Activated naive CD4-positive, alpha-beta T cell treated with anti-CD3 and anti-CD28 coated beads, Interleukin-2, amount 10 ng/mL, durations not matched to agents 7 days and 5 days (primary cell): ENCODE data around the gene ARHGDIB.

Experiments
- CTCF ChIA-PET: fragments of 350-600 bp; sonication (Branson Sonifier 250); formaldehyde crosslinking; loops from one replicate; lab custom pipeline; 2021; ENCODE audit warnings: antibody characterized with exemption; lab: Charles Lee
- DNase-seq: peaks from one replicate; pipeline ENCODE4 v3.0.0-alpha.2; 2020
- H3K27ac Mint-ChIP-seq: one replicate; pipeline ENCODE4 v1.8.0; 2021; ENCODE audit warnings: mild to moderate bottlenecking, moderate library complexity, mixed read lengths
- H3K27me3 Mint-ChIP-seq: one replicate; pipeline ENCODE4 v1.8.0; 2021; ENCODE audit warnings: mild to moderate bottlenecking, mixed read lengths
- H3K36me3 Mint-ChIP-seq: one replicate; pipeline ENCODE4 v1.8.0; 2021; ENCODE audit warnings: mixed read lengths
- H3K4me1 Mint-ChIP-seq: one replicate; pipeline ENCODE4 v1.8.0; 2021; ENCODE audit warnings: mixed read lengths
- H3K4me3 Mint-ChIP-seq: one replicate; pipeline ENCODE4 v1.8.0; 2021; ENCODE audit warnings: mild to moderate bottlenecking, moderate library complexity, mixed read lengths
- H3K9me3 Mint-ChIP-seq: one replicate; pipeline ENCODE4 v1.8.0; 2021; ENCODE audit warnings: mixed read lengths

The ARHGDIB gene

GRCh38 chr12:14958361-14959125 lies 2.9 kb downstream of the ARHGDIB start:
- no peak for DNase-seq
- peak overlapping the region; percentile 99 for H3K27ac Mint-ChIP-seq
- peaks cover 51% of the 10 kb centered on the region for H3K4me1 Mint-ChIP-seq
- H3K9me3 Mint-ChIP-seq = no peaks in the 10 kb centered on the region
- H3K36me3 Mint-ChIP-seq = peaks cover 65% of the 10 kb centered on the region
- CTCF ChIA-PET = interaction anchor here (1.5 kb wide), 1 partner anchor 8 kb away, joined by 3 read pairs; no protein-coding TSS in a partner anchor
- peak overlapping the region; percentile 95 for H3K4me3 Mint-ChIP-seq
- H3K27me3 Mint-ChIP-seq = no peaks in the 10 kb centered on the region

GRCh38 chr12:14957551-14958168 lies 3.7 kb downstream of the ARHGDIB start:
- Mint-ChIP-seq H3K9me3 (no peaks in the 10 kb centered on the region), H3K27ac (peak overlapping the region; percentile 99), H3K36me3 (peaks cover 69% of the 10 kb centered on the region), H3K4me3 (peak overlapping the region; percentile 95), H3K4me1 (peaks cover 53% of the 10 kb centered on the region), H3K27me3 (no peaks in the 10 kb centered on the region)
- CTCF ChIA-PET = no interaction called here
- DNase-seq = no peak

- Mint-ChIP-seq H3K9me3 (no peaks in the 10 kb centered on the region), H3K27me3 (no peaks in the 10 kb centered on the region), H3K4me1 (peaks cover 60% of the 10 kb centered on the region), H3K4me3 (peak overlapping the region; percentile 95), H3K27ac (peak overlapping the region; percentile 86), H3K36me3 (peaks cover 75% of the 10 kb centered on the region)
- CTCF ChIA-PET = no interaction called here
- DNase-seq = no peak
These were observed 4.5 kb downstream of the ARHGDIB start for GRCh38 chr12:14956905-14957304.

GRCh38 chr12:14956024-14956891 lies 5.1 kb downstream of the ARHGDIB start:
- Mint-ChIP-seq H3K4me3 (peak overlapping the region; percentile 95), H3K27ac (peak overlapping the region; percentile 86), H3K9me3 (no peaks in the 10 kb centered on the region), H3K27me3 (no peaks in the 10 kb centered on the region), H3K4me1 (peaks cover 66% of the 10 kb centered on the region), H3K36me3 (peaks cover 79% of the 10 kb centered on the region)
- peak; percentile 36 for DNase-seq
- CTCF ChIA-PET = no interaction called here

- CTCF ChIA-PET = interaction anchor here (0.7 to 1.0 kb wide), 3 partner anchors 17 to 183 kb away, joined by 3 to 4 read pairs (median 3); a partner anchor contains a TSS
- Mint-ChIP-seq H3K9me3 (no peaks in the 10 kb centered on the region), H3K27me3 (no peaks in the 10 kb centered on the region), H3K36me3 (peaks cover 79% of the 10 kb centered on the region), H3K4me1 (peaks cover 86% of the 10 kb centered on the region), H3K4me3 (peak overlapping the region; percentile 75), H3K27ac (peak overlapping the region; percentile 96)
- peak; percentile 36 for DNase-seq
These were observed 7.1 kb downstream of the ARHGDIB start for GRCh38 chr12:14954269-14954668.

GRCh38 chr12:14953752-14954151 lies 7.6 kb downstream of the ARHGDIB start:
- H3K27ac Mint-ChIP-seq = peak overlapping the region; percentile 96
- CTCF ChIA-PET = interaction anchor here (0.7 to 1.0 kb wide), 3 partner anchors 17 to 183 kb away, joined by 3 to 4 read pairs (median 3); a partner anchor contains a TSS
- H3K36me3 Mint-ChIP-seq = peaks cover 79% of the 10 kb centered on the region
- peak overlapping the region; percentile 75 for H3K4me3 Mint-ChIP-seq
- H3K9me3 Mint-ChIP-seq = no peaks in the 10 kb centered on the region
- H3K27me3 Mint-ChIP-seq = no peaks in the 10 kb centered on the region
- DNase-seq = no peak
- H3K4me1 Mint-ChIP-seq = peaks cover 90% of the 10 kb centered on the region

GRCh38 chr12:14952299-14952921 lies 9.0 kb downstream of the ARHGDIB start:
- peak overlapping the region; percentile 75 for H3K4me3 Mint-ChIP-seq
- H3K27ac Mint-ChIP-seq = peak overlapping the region; percentile 96
- no peaks in the 10 kb centered on the region for H3K9me3 Mint-ChIP-seq
- peak; percentile 52 for DNase-seq
- H3K4me1 Mint-ChIP-seq = peaks cover 95% of the 10 kb centered on the region
- H3K27me3 Mint-ChIP-seq = no peaks in the 10 kb centered on the region
- H3K36me3 Mint-ChIP-seq = peaks cover 79% of the 10 kb centered on the region
- CTCF ChIA-PET = no interaction called here

GRCh38 chr12:14951851-14952250 lies 9.6 kb downstream of the ARHGDIB start:
- DNase-seq = no peak
- CTCF ChIA-PET = no interaction called here
- peaks cover 80% of the 10 kb centered on the region for H3K36me3 Mint-ChIP-seq
- no peaks in the 10 kb centered on the region for H3K9me3 Mint-ChIP-seq
- peak overlapping the region; percentile 96 for H3K27ac Mint-ChIP-seq
- peaks cover 96% of the 10 kb centered on the region for H3K4me1 Mint-ChIP-seq
- H3K27me3 Mint-ChIP-seq = no peaks in the 10 kb centered on the region
- H3K4me3 Mint-ChIP-seq = peak overlapping the region; percentile 75

- Mint-ChIP-seq H3K27ac (peak overlapping the region; percentile 96), H3K27me3 (no peaks in the 10 kb centered on the region), H3K9me3 (no peaks in the 10 kb centered on the region), H3K36me3 (peaks cover 82% of the 10 kb centered on the region), H3K4me1 (peaks cover 96% of the 10 kb centered on the region), H3K4me3 (peak overlapping the region; percentile 75)
- CTCF ChIA-PET = interaction anchor here (0.7 to 1.4 kb wide), 2 partner anchors 8 to 11 kb away, joined by 3 to 5 read pairs; partner anchors contain the start of gene ARHGDIB
- DNase-seq = no peak
These were observed 10.2 kb downstream of the ARHGDIB start for GRCh38 chr12:14950982-14951746.

GRCh38 chr12:14950421-14950820 lies 11.0 kb downstream of the ARHGDIB start:
- CTCF ChIA-PET = interaction anchor here (0.7 to 1.4 kb wide), 2 partner anchors 9 to 11 kb away, joined by 3 to 5 read pairs; partner anchors contain the start of gene ARHGDIB
- Mint-ChIP-seq H3K27ac (peak overlapping the region; percentile 90), H3K36me3 (peaks cover 86% of the 10 kb centered on the region), H3K4me1 (peaks cover 96% of the 10 kb centered on the region), H3K27me3 (no peaks in the 10 kb centered on the region), H3K4me3 (peak overlapping the region; percentile 77), H3K9me3 (no peaks in the 10 kb centered on the region)
- no peak for DNase-seq

GRCh38 chr12:14949631-14950030 lies 11.8 kb downstream of the ARHGDIB start:
- Mint-ChIP-seq H3K4me1 (peaks cover 95% of the 10 kb centered on the region), H3K4me3 (peak overlapping the region; percentile 77), H3K27me3 (no peaks in the 10 kb centered on the region), H3K27ac (peak overlapping the region; percentile 90), H3K9me3 (no peaks in the 10 kb centered on the region), H3K36me3 (peaks cover 91% of the 10 kb centered on the region)
- CTCF ChIA-PET = no interaction called here
- no peak for DNase-seq

GRCh38 chr12:14948672-14949071 lies 12.7 kb downstream of the ARHGDIB start:
- Mint-ChIP-seq H3K4me3 (peak overlapping the region; percentile 77), H3K27ac (peak overlapping the region; percentile 90), H3K4me1 (peaks cover 85% of the 10 kb centered on the region), H3K9me3 (no peaks in the 10 kb centered on the region), H3K27me3 (no peaks in the 10 kb centered on the region), H3K36me3 (peaks cover 89% of the 10 kb centered on the region)
- DNase-seq = peak; percentile 68
- CTCF ChIA-PET = interaction anchor here (0.8 to 1.5 kb wide), 3 partner anchors 11 to 47 kb away, joined by 3 to 10 read pairs (median 3); partner anchors contain the start of gene ERP27

- Mint-ChIP-seq H3K27me3 (no peaks in the 10 kb centered on the region), H3K27ac (peak overlapping the region; percentile 46), H3K4me3 (no peak overlapping the region), H3K4me1 (peaks cover 77% of the 10 kb centered on the region), H3K36me3 (peaks cover 90% of the 10 kb centered on the region), H3K9me3 (no peaks in the 10 kb centered on the region)
- CTCF ChIA-PET = interaction anchor here (0.7 to 0.8 kb wide), 2 partner anchors 18 to 48 kb away, joined by 3 read pairs; no protein-coding TSS in a partner anchor
- DNase-seq = no peak
These were observed 14.5 kb downstream of the ARHGDIB start for GRCh38 chr12:14946861-14947260.
